MG63 (cell line): ENCODE data around the gene SSBP3. TPM values are rescaled to one million over a fixed set of nuclear protein-coding genes. Genes with fewer than 3 reads are reported as not detected.
"Not testable (repeated sequence)": the region's sequence is repeated elsewhere in the genome, so short reads cannot be mapped to it uniquely, and the experiment has no call there.

Source experiments
- DNase-seq: peaks from one replicate; pipeline ENCODE4 v3.0.0-alpha.2; 2020
- H3K27me3 ChIP-seq: fragments of 250-450 bp; sonication (Bioruptor Pico); 2 replicates; pipeline ENCODE4 v1.5.1; 2020; ENCODE audit warnings: mild to moderate bottlenecking, moderate library complexity
- H3K36me3 ChIP-seq: fragments of 250-450 bp; sonication (Bioruptor Pico); 2 replicates; pipeline ENCODE4 v1.5.1; 2020; ENCODE audit warnings: mild to moderate bottlenecking, moderate library complexity
- H3K4me3 ChIP-seq: fragments of 250-450 bp; sonication (Bioruptor Pico); 2 replicates; pipeline ENCODE4 v1.5.1; 2020; ENCODE audit warnings: mild to moderate bottlenecking, moderate library complexity
- H3K9me3 ChIP-seq: fragments of 250-450 bp; sonication (Bioruptor Pico); 2 replicates; pipeline ENCODE4 v1.5.1; 2020; ENCODE audit warnings: mild to moderate bottlenecking, moderate library complexity
- total RNA-seq: library from RNA; depleted of rRNA; stranded (reverse); fragments of >200 nt; shearing (Covaris generic); gene quantifications from 2 replicates; pipeline ENCODE4 v1.2.3, GENCODE V29; 2014; ENCODE audit warnings: low replicate concordance

The SSBP3 gene
- total RNA-seq, 1 experiment from 2014 or later = 15.9 TPM

GRCh38 chr1:54350360-54350759, 55.8 kb downstream of the SSBP3 start:
- Histone ChIP-seq H3K36me3 (no peaks in the 10 kb centered on the region), H3K9me3 (no peaks in the 10 kb centered on the region), H3K4me3 (no peak overlapping the region), H3K27me3 (no peaks in the 10 kb centered on the region)
- no peak for DNase-seq

- Histone ChIP-seq H3K9me3 (no peaks in the 10 kb centered on the region), H3K36me3 (no peaks in the 10 kb centered on the region), H3K4me3 (no peak overlapping the region), H3K27me3 (no peaks in the 10 kb centered on the region)
- DNase-seq = no peak
Measured at GRCh38 chr1:54348700-54349021, 57.5 kb downstream of the SSBP3 start.

GRCh38 chr1:54347955-54348699, 58.1 kb downstream of the SSBP3 start:
- no peak for DNase-seq
- no peaks in the 10 kb centered on the region for H3K9me3 ChIP-seq
- no peaks in the 10 kb centered on the region for H3K36me3 ChIP-seq
- no peaks in the 10 kb centered on the region for H3K27me3 ChIP-seq
- H3K4me3 ChIP-seq = no peak overlapping the region

GRCh38 chr1:54347261-54347954, 58.8 kb downstream of the SSBP3 start:
- DNase-seq = no peak
- H3K27me3 ChIP-seq = no peaks in the 10 kb centered on the region
- no peaks in the 10 kb centered on the region for H3K36me3 ChIP-seq
- no peak overlapping the region for H3K4me3 ChIP-seq
- no peaks in the 10 kb centered on the region for H3K9me3 ChIP-seq

- not testable (repeated sequence) for H3K9me3 ChIP-seq, H3K4me3 ChIP-seq, H3K27me3 ChIP-seq, H3K36me3 ChIP-seq, DNase-seq
Measured at GRCh38 chr1:54345548-54345947, 60.6 kb downstream of the SSBP3 start.

GRCh38 chr1:54345116-54345515, 61.1 kb downstream of the SSBP3 start:
- H3K9me3 ChIP-seq = no peaks in the 10 kb centered on the region
- H3K4me3 ChIP-seq = no peak overlapping the region
- H3K27me3 ChIP-seq = no peaks in the 10 kb centered on the region
- DNase-seq = no peak
- H3K36me3 ChIP-seq = no peaks in the 10 kb centered on the region

GRCh38 chr1:54342742-54343687, 63.2 kb downstream of the SSBP3 start:
- no peaks in the 10 kb centered on the region for H3K36me3 ChIP-seq
- H3K9me3 ChIP-seq = no peaks in the 10 kb centered on the region
- H3K27me3 ChIP-seq = no peaks in the 10 kb centered on the region
- no peak for DNase-seq
- no peak overlapping the region for H3K4me3 ChIP-seq

- Histone ChIP-seq H3K36me3 (no peaks in the 10 kb centered on the region), H3K9me3 (no peaks in the 10 kb centered on the region), H3K27me3 (no peaks in the 10 kb centered on the region), H3K4me3 (no peak overlapping the region)
- no peak for DNase-seq
Measured at GRCh38 chr1:54342288-54342687, 63.9 kb downstream of the SSBP3 start.

GRCh38 chr1:54341763-54342162, 64.4 kb downstream of the SSBP3 start:
- H3K9me3 ChIP-seq = no peaks in the 10 kb centered on the region

GRCh38 chr1:54340878-54341277, 65.3 kb downstream of the SSBP3 start:
- no peak overlapping the region for H3K4me3 ChIP-seq
- H3K36me3 ChIP-seq = no peaks in the 10 kb centered on the region
- no peaks in the 10 kb centered on the region for H3K27me3 ChIP-seq
- DNase-seq = no peak
- no peaks in the 10 kb centered on the region for H3K9me3 ChIP-seq

More at GRCh38 chr1:54341763-54342162, 64.4 kb downstream of the SSBP3 start:
- H3K4me3 ChIP-seq = no peak overlapping the region
- no peaks in the 10 kb centered on the region for H3K27me3 ChIP-seq
- DNase-seq = no peak
- no peaks in the 10 kb centered on the region for H3K36me3 ChIP-seq

GRCh38 chr1:54340434-54340833, 65.8 kb downstream of the SSBP3 start:
- Histone ChIP-seq H3K4me3 (no peak overlapping the region), H3K27me3 (no peaks in the 10 kb centered on the region), H3K9me3 (no peaks in the 10 kb centered on the region), H3K36me3 (no peaks in the 10 kb centered on the region)
- DNase-seq = no peak

GRCh38 chr1:54339126-54339525, 67.1 kb downstream of the SSBP3 start:
- no peak for DNase-seq
- H3K4me3 ChIP-seq = no peak overlapping the region
- H3K27me3 ChIP-seq = no peaks in the 10 kb centered on the region
- no peaks in the 10 kb centered on the region for H3K9me3 ChIP-seq
- no peaks in the 10 kb centered on the region for H3K36me3 ChIP-seq

- no peak for DNase-seq
- Histone ChIP-seq H3K4me3 (no peak overlapping the region), H3K36me3 (no peaks in the 10 kb centered on the region), H3K9me3 (no peaks in the 10 kb centered on the region), H3K27me3 (no peaks in the 10 kb centered on the region)
Measured at GRCh38 chr1:54338464-54338863, 67.7 kb downstream of the SSBP3 start.

GRCh38 chr1:54337928-54338327, 68.3 kb downstream of the SSBP3 start:
- Histone ChIP-seq H3K36me3 (no peaks in the 10 kb centered on the region), H3K27me3 (no peaks in the 10 kb centered on the region), H3K4me3 (no peak overlapping the region), H3K9me3 (no peaks in the 10 kb centered on the region)
- no peak for DNase-seq

- H3K9me3 ChIP-seq = no peaks in the 10 kb centered on the region
- no peaks in the 10 kb centered on the region for H3K27me3 ChIP-seq
- no peak overlapping the region for H3K4me3 ChIP-seq
- no peak for DNase-seq
- H3K36me3 ChIP-seq = no peaks in the 10 kb centered on the region
Measured at GRCh38 chr1:54337034-54337433, 69.2 kb downstream of the SSBP3 start.

GRCh38 chr1:54336116-54336515, 70.1 kb downstream of the SSBP3 start:
- no peaks in the 10 kb centered on the region for H3K36me3 ChIP-seq
- DNase-seq = no peak
- no peaks in the 10 kb centered on the region for H3K9me3 ChIP-seq
- H3K4me3 ChIP-seq = no peak overlapping the region
- no peaks in the 10 kb centered on the region for H3K27me3 ChIP-seq

GRCh38 chr1:54335755-54336108, 70.5 kb downstream of the SSBP3 start:
- H3K36me3 ChIP-seq = no peaks in the 10 kb centered on the region
- no peaks in the 10 kb centered on the region for H3K27me3 ChIP-seq
- no peak overlapping the region for H3K4me3 ChIP-seq
- no peaks in the 10 kb centered on the region for H3K9me3 ChIP-seq
- peak; percentile 70 for DNase-seq
